GM18870 (cell line): ENCODE data around the gene RGS6.

ENCODE experiments used
- ATAC-seq: cut with Tn5 transposase; IDR thresholded peaks from one replicate; pipeline ENCODE4 v1.9.1; 2021; ENCODE audit warnings: moderate library complexity; ENCODE audit not compliant: unreplicated experiment

The RGS6 gene

GRCh38 chr14:72521045-72521444 lies 588.8 kb downstream of the RGS6 start:
- no peak for ATAC-seq

GRCh38 chr14:72521968-72522741 lies 589.9 kb downstream of the RGS6 start:
- no peak for ATAC-seq

GRCh38 chr14:72522847-72523246 lies 590.6 kb downstream of the RGS6 start:
- no peak for ATAC-seq

GRCh38 chr14:72523424-72524294 lies 591.4 kb downstream of the RGS6 start:
- ATAC-seq: no peak

GRCh38 chr14:72524295-72524629 lies 592.0 kb downstream of the RGS6 start:
- ATAC-seq: no peak

- ATAC-seq: no peak
Measured at GRCh38 chr14:72525087-72525915, 593.1 kb downstream of the RGS6 start.

- ATAC-seq: no peak
Measured at GRCh38 chr14:72527591-72527990, 595.4 kb downstream of the RGS6 start.

GRCh38 chr14:72528059-72528862 lies 596.0 kb downstream of the RGS6 start:
- ATAC-seq: no peak

GRCh38 chr14:72528863-72529175 lies 596.6 kb downstream of the RGS6 start:
- ATAC-seq: no peak

- ATAC-seq: no peak
Measured at GRCh38 chr14:72532686-72533454, 600.6 kb downstream of the RGS6 start.

- ATAC-seq: peak; percentile 80
Measured at GRCh38 chr14:72535485-72535884, 603.3 kb downstream of the RGS6 start.

GRCh38 chr14:72538387-72538786 lies 606.2 kb downstream of the RGS6 start:
- no peak for ATAC-seq

- no peak for ATAC-seq
Measured at GRCh38 chr14:72539661-72540315, 607.6 kb downstream of the RGS6 start.

- ATAC-seq: no peak
Measured at GRCh38 chr14:72540836-72541235, 608.6 kb downstream of the RGS6 start.

GRCh38 chr14:72541546-72541945 lies 609.3 kb downstream of the RGS6 start:
- ATAC-seq: no peak

- ATAC-seq: no peak
Measured at GRCh38 chr14:72543341-72543740, 611.1 kb downstream of the RGS6 start.

GRCh38 chr14:72544615-72545387 lies 612.6 kb downstream of the RGS6 start:
- ATAC-seq: no peak

- ATAC-seq: no peak
Measured at GRCh38 chr14:72545411-72546311, 613.4 kb downstream of the RGS6 start.
